Skeletal muscle cell (primary cell): ENCODE data around the gene ZGPAT.

Source experiments
- DNase-seq: peaks from one replicate; pipeline ENCODE4 v3.0.0-alpha.2; 2010; ENCODE audit warnings: low read depth
- H3K4me3 ChIP-seq: 2 replicates; pipeline ENCODE4 v1.5.1; 2011; ENCODE audit warnings: low read depth, mild to moderate bottlenecking, control low read depth, low read length, moderate library complexity

Gene ZGPAT

DNA sequence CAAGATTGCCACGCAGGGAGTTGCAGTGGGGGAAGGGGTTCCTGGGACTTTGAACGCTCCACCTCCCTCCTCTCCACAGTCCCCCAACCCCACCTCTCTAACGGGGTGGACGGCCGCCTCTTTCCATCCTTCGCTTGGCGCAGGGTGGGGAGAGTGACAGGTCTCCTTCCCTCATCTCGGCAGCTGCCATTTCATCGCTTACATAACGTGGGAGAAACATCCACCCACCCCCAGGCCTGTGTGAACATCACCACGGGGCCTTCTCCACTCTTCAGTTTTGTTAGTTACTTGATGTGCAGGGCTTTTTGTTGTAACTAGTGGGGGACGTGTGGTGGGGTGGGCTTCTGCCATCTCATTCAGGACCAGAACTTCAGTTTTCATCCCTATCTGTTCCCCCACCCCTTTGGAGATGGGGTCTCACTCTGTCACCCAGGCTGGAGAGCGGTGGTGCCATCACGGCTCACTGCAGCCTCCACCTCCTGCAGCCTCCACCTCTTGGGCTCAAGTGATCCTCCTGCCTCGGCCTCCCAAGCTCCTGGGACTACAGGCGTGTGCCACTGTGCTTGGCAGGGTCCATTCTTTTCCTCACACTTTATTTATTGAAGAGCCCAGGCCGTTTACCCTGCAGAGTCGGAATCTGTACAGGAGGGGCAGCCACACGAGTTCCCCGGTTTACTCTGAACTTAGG is 32.0 kb upstream of the ZGPAT start:
- no peak for DNase-seq
- H3K4me3 ChIP-seq, result no peak overlapping the region

DNA sequence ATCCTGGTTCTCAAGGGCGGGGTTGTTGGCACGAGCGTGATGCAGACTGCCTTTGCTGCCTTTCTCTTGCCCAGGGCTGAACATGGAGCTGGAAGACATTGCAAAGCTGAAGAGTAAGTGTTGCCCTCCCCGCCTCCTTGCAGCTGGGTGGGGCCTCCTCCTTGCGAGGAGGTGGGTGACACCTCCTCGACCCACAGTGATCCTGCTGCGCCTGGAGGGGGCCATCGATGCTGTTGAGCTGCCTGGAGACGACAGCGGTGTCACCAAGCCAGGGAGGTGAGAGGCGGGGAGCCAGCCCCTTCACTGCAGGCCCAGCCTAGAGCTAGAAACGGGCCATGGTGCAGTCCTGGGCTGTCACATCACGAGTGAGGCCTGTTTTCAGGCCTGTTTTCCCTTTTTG is 29.8 kb upstream of the ZGPAT start:
- no peak overlapping the region for H3K4me3 ChIP-seq
- no peak for DNase-seq

DNA sequence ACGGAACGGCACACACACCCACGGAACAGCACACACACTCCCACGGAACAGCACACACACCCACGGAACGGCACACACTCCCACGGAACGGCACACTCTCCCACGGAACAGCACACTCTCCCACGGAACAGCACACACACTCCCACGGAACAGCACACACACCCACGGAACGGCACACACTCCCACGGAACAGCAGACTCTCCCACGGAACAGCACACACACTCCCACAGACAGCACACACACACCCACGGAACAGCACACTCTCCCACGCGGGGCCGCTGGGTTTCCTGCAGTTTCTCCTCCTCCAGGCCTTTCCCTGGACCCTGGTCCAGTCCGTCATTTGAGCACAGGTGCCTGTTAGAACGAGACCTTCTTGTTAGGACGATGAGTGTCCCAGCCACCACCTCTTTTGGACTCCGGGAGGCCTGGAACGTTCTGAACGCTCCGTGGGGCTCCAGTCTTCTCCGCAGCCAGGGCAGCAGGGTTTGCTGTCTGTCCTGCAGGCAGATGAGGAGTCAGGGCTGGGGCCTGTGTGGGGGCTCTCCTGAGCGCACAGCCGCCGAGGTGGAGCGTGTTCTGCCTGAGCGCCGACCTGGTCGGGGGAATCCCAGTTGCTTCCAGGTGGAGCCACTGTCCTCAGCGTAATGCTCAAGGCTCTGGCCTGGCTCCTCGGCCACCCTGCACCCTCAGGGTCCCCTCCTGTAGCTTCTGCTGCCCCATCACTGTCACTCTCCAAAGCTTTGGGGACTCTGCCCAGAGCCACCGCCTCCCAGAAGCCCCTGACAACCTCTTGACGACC is 29.0 kb upstream of the ZGPAT start:
- no peak overlapping the region for H3K4me3 ChIP-seq
- no peak for DNase-seq

DNA sequence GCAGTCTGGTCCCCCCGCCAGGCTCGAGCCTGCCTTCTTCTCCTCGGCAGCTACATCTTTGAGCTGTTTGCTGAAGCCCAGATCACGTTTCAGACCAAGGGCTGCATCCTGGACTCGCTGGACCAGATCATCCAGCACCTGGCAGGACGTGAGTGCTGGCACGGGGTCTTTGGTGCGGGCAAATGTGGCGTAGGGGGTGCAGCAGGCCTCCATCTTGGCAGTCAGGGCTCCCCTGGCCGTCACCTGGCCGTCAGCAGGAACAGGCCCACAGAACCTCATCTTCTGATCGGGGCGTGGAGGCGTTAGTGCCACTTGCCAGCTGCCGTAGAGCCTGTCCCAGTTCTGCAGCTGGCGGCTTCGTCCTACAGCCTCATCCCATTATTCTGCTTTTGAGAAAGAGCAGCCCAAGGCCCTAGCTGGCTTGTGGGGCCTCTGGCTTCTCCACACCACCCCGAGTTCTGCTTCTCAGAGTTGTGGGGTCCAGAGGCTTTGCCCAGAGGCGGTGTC is 28.0 kb upstream of the ZGPAT start:
- H3K4me3 ChIP-seq, result no peak overlapping the region

DNA sequence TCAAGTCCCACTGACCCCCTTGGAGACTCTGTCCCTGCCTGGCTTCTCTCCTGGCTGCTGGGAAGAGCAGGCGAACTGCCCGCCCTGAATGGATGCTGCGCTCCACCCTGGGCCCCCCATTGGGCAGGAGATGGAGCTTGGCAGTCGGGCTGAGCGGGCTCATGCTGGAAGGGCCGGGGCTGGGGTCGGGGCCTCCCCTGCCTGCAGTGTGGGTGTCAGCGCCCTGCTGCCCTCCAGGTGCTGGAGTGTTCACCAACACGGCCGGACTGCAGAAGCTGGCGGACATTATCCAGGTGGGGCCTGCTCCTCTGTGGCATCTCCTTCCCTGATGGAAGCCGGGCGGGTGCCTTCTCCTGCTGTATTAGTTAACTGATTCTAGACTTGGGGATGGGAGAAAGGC is 27.4 kb upstream of the ZGPAT start:
- no peak for DNase-seq

More for the DNA sequence above, 28.0 kb upstream of the ZGPAT start:
- DNase-seq, result no peak

DNA sequence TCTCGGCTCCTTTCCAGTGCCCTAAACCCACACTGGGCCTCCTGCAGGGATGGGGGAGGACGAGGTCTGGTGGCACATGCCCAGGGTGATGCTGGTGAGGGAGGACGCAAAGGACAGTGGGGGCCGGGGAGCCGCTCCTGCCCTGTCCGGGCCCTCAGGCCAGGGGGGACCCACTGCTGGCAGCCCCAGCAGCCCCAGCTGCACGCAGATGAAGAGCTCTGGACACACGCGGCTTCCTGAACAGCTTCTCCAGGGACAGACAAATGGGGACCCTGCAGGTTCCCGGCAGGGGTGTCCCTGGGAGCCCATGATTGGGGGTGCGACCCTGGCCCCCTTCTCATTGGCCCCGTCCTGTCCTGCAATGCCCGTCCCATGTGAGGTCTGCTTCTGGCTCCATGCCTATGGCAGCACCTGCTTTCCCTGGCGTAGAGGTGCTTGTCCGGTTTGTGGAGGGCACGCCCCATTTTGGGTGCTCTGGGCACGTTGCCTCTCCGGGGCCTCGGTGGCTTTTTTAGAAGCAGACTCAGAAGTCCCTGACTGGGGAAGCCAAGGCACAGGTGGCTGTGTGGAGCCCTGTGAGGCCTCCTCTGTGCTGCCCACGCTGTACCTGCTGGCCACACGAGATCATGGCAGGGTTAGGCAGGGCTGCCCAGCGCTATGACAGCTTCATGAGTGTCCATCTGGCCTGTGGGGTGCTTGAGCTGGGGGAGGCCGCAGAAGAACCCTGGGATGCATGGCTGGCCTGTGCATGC is 26.8 kb upstream of the ZGPAT start:
- H3K4me3 ChIP-seq, result no peak overlapping the region
- DNase-seq, result no peak

More for the DNA sequence above, 27.4 kb upstream of the ZGPAT start:
- H3K4me3 ChIP-seq, result no peak overlapping the region

DNA sequence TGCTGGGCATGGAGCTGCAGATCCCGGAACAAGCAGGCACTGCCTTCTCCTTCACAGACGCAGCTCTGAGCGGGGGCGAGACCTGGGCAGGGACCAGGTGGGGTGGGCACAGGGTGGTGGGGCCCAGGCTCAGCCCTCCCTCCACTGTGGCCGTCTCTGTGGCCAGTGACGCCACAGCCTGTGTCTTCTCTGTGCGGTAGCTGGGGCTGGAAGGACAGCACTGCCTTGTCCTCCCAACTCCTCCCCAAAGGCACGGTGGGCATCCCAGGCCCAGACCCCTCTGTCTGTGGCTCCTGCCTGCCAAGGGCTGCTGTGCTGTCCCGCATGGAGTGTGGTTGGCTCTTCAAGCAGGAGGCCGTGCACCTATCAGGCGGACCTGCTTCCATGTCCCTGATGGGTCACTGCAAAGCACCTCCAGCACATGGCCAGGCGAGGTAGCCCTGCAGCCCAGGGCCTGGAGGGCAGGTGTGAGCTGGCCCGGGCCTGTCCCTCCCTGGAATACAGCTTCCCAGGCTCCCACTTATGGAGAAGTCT is 26.2 kb upstream of the ZGPAT start:
- DNase-seq, result no peak
- no peak overlapping the region for H3K4me3 ChIP-seq

DNA sequence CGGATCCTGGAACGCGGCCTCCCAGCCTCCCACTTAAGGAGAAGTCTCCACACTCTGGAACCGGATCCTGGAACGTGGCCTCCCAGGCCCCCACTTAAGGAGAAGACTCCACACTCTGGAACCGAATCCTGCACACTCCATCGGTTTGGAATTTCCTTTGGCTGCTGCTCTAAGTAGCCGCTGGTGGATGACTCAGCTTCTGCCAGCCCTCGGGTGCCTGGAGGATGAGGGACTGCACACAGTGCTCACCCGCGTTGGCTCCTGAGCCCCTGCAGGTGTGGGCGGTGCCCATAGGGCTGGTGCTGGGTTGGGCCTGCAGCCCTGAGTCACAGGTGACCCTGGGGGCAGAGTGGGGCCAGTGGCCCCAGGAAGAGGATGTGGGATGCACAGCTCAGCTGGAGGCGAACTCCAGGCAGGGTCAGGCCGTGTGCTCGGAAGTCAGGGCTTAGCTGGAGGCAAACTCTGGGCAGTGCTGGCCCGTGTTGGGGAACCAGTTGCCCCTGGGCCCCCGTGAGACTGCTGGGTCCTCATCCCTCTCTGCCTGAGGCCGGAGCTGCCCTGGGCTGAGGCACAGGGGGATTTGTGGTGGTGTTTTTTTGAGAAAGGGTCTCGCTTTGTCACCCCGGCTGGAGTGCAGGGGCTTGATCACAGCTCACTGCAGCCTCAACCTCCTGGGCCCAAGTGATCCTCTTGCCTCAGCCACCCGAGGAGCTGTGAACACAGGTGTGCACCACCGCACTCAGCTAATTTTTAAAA is 25.3 kb upstream of the ZGPAT start:
- H3K4me3 ChIP-seq, result no peak overlapping the region
- peak; percentile 81 for DNase-seq

DNA sequence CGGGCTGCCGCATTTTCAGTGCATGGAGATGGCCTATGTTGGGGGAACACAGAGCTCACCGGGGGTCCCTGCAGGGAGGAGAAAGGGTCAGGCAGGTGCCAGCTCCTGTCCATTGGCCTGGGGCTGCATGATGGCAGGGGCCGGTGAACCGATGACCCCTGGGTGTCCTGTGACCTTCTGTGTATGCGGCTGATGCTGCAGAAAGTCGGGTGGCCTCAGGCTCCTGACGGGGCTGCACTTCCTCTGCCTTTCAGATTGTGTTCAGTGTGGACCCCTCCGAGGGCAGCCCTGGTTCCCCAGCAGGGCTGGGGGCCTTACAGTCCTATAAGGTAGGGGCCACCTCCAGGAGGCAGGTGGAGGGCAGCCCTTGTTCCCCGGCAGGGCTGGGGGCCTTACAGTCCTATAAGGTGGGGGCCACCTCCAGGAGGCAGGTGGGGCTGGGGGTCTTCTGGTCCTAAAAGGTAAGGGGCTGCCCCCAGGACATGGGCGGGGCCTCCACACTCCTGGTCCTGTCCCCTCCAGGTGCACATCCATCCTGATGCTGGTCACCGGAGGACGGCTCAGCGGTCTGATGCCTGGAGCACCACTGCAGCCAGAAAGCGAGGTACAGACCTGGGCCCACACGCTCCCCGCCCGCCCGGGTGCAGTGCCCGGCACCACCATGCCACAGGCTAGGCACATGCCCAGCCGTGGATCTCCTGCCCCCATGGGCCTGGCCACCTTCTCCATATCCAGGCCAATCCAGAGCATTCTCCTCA is 22.4 kb upstream of the ZGPAT start:
- no peak for DNase-seq
- H3K4me3 ChIP-seq, result no peak overlapping the region

DNA sequence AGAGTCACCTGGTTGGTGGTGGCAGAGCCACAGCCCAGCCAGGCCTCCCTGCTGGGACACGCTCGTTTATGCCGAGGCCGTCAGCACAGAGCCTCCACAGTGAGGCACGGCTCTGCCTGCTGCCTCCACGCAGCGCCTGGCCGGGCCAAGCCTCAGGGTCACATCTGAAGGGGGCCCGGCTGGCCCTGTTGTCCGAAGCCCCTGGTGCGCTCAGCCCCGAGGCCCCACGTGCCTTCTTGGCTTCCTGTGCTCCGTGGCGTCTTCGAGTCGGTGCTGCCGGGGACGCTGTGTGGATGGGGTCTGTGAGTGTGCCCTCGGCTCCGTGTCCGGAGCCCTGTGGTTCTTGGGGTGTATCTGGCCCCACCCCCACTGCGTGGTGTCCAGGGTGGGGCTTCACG is 21.7 kb upstream of the ZGPAT start:
- no peak for DNase-seq
- no peak overlapping the region for H3K4me3 ChIP-seq

DNA sequence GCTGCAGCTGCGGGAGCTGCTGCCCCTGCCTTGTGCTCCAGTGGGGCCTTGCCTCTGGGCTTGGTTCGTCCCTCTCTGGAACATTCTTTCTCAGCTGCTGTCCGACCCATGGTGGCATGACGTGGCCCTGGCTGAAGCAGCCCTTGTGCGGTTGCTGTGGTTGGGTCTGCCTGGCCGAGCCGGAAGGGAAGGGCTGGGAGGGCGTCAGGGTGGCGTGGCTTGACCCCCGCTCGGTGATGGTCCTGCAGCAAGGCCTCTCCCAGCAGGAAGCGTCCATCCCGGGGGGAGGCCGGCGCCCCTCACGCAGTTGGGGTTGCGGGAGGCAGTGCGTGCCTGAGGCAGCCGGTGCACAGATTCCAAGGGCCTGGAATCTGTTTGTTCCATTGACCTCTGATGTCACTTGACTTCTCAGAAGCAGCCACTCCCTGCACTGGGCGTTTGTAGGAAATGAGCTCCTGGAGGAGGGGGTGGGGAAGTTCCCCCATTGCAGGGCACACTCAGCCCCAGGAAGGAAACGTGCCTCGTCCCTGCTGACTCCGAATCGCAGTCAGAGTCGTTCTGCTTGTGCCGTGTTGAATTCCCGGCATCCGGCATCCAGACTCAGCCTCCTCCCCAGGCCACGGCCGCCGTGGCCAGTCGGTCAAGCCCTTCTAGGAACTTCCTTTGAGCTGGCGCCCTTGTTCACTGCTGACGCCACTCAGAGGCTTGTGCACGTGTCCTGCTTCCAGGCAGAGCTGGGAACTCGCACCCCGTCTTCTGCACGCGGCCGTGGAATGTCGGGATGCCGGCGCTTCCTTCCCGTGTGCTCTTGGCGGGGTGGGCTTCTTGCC is 21.1 kb upstream of the ZGPAT start:
- H3K4me3 ChIP-seq, result no peak overlapping the region
- no peak for DNase-seq

DNA sequence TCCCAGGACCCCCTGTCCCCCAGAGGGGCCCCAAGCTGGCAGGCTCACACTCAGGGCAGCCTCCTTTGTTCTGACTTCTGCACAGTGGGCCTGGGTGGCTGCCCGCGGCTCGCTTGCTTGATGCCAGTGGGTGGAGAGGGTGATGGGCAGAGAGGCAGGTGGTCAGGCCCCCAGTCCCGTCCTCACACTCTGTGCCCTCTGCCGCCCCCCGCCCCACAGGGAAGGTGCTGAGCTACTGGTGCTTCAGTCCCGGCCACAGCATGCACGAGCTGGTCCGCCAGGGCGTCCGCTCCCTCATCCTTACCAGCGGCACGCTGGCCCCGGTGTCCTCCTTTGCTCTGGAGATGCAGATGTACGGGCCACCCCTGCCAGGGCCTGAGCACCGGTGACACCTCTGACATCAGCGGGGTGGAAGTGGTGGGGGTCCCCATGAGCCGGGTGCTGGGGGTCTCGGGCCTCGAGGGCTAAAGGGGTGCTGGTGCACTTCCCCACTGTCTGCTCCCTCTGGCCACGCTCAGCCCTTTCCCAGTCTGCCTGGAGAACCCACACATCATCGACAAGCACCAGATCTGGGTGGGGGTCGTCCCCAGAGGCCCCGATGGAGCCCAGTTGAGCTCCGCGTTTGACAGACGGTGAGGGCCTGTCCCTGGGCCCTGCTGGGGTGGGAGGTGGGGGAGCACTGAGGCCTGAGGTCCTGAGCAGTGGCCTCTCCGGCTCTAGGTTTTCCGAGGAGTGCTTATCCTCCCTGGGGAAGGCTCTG is 20.2 kb upstream of the ZGPAT start:
- H3K4me3 ChIP-seq, result no peak overlapping the region
- DNase-seq, result no peak

DNA sequence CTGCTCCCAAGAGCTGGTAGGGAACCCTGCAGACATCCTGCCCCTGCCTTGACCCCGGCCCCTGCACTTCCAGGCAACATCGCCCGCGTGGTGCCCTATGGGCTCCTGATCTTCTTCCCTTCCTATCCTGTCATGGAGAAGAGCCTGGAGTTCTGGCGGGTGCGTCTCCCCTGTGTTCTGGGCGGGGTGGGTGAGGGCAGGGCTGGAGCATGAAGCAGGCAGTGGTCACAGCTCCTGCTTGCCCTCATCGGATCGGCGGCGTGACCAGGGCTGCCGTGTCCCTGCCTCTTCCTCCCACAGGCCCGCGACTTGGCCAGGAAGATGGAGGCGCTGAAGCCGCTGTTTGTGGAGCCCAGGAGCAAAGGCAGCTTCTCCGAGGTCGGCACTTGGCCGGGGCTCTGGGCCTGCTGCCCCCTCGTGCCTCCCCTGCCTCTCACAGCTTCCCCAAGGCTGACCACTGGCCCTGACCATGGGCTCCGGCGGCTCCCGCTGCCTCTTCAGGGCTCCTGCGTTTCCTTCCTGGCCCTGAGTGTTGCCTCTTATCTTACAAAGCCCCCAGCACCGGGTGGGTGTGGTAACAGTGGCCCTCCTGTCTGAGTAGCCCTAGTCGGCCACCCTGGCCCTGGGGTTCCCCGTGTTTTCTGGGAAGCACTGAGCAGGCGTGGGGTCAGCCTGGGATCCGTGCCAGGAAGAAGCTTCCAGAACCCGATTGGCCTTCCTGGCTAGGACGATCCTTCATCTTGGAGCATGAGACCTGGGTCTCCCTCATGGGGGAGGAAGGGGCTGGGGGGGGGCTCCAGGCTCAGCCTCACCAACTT is 19.4 kb upstream of the ZGPAT start:
- no peak for DNase-seq
- H3K4me3 ChIP-seq, result no peak overlapping the region

DNA sequence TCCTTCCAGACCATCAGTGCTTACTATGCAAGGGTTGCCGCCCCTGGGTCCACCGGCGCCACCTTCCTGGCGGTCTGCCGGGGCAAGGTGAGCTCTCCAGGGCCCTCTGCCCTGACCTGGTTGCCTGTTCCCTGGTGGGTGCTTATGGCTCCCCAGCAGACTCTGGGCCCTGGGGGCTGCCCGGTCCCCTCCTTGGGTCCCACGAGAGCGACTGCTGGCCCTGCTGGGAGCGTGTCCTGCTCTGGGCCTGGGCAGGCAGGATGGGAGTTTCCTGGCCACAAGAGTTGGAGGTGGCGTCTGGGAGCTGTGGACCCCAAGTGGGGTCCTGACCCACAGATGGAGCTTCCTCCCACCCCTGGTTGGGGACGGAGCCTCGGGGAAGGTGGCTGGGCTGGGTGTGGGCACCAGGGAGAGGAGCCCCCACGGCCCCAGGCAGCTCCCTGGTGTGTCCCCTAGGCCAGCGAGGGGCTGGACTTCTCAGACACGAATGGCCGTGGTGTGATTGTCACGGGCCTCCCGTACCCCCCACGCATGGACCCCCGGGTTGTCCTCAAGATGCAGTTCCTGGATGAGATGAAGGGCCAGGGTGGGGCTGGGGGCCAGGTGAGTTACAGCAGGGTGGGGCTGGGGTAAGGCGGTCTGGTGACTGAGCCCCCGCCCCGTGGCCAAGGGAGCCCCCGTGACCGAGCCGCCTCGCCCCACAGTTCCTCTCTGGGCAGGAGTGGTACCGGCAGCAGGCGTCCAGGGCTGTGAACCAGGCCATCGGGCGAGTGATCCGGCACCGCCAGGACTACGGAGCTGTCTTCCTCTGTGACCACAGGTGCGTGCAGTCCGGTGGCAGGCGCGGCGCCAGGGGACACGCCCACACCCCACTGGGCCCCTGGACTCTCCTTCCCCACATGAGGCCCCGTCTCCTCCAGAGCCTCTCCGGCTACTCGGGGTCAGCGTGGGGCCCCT is 18.5 kb upstream of the ZGPAT start:
- no peak for DNase-seq
- H3K4me3 ChIP-seq, result no peak overlapping the region
